Endothelial cell of umbilical vein (primary cell): ENCODE data around the gene PTCD1. TPM values are rescaled to one million over a fixed set of nuclear protein-coding genes. Genes with fewer than 3 reads are reported as not detected.

Experiments used
- BruUV-seq: library from RNA; stranded (reverse); fragments of 400-500 nt; replicated peaks from 2 replicates; lab custom pipeline; 2021; lab: Mats Ljungman, UMichigan
- CTCF ChIA-PET: fragments of 300-600, 350-600 bp; sonication (Branson Sonifier 250); formaldehyde crosslinking; loops from one replicate; lab custom pipeline; 2021; ENCODE audit warnings: antibody characterized with exemption, inconsistent platforms; lab: Charles Lee
- POLR2A ChIA-PET: fragments of 300-600, 350-600 bp; sonication (Branson Sonifier 250); formaldehyde crosslinking; loops from one replicate; lab custom pipeline; 2021; ENCODE audit warnings: antibody characterized with exemption, inconsistent platforms; lab: Charles Lee
- DNase-seq: peaks from one replicate; pipeline ENCODE4 v3.0.0-alpha.2; 2011; ENCODE audit warnings: low read depth, low spot score
- FAIRE-seq: peaks from 2 replicates; lab custom pipeline; 2011; peaks lifted over from hg19 to GRCh38; lab: Jason Lieb, UNC
- H2AFZ ChIP-seq: 2 replicates; pipeline ENCODE4 v1.6.0; 2012; ENCODE audit warnings: low read depth, low read length, control low read depth, inconsistent platforms
- H3K27ac ChIP-seq: 2 replicates; pipeline ENCODE4 v1.5.1; 2011; ENCODE audit warnings: low read depth, mild to moderate bottlenecking, control low read depth, low read length, moderate library complexity; ENCODE audit not compliant: insufficient read depth
- H3K27me3 ChIP-seq, 2 experiments: 2 replicates each; pipeline versions ENCODE4 v1.6.0 to v1.6.1; 2011; ENCODE audit warnings: low read length in 2 of 2, mixed read lengths in 1 of 2; ENCODE audit not compliant: control insufficient read depth in 2 of 2, insufficient read depth in 2 of 2
- H3K36me3 ChIP-seq, 2 experiments: 2 replicates in 1 of 2; 3 replicates in 1 of 2; pipeline ENCODE4 v1.5.1; 2011; ENCODE audit warnings: low read length in 2 of 2, mild to moderate bottlenecking in 1 of 2, moderate library complexity in 1 of 2; ENCODE audit not compliant: control insufficient read depth in 2 of 2, insufficient read depth in 2 of 2; ENCODE audit errors: extremely low read depth in 1 of 2
- H3K4me1 ChIP-seq: 3 replicates; pipeline ENCODE4 v1.5.1; 2011; ENCODE audit warnings: mild to moderate bottlenecking, low read length; ENCODE audit not compliant: control insufficient read depth, insufficient read depth; ENCODE audit errors: extremely low read depth
- H3K4me2 ChIP-seq: 2 replicates; pipeline ENCODE4 v1.6.1; 2011; ENCODE audit warnings: low read length, control low read depth, mixed read lengths; ENCODE audit not compliant: insufficient read depth
- H3K4me3 ChIP-seq, 3 experiments: fragments of 200-600 bp in 1 of 3; sonication (generic), shearing (Covaris generic) in 1 of 3; replicated peaks in 1 of 3; 2 replicates each; pipeline ENCODE4 v1.5.1; 2011 to 2016; ENCODE audit warnings: control low read depth in 3 of 3, low read length in 3 of 3, mild to moderate bottlenecking in 2 of 3, inconsistent platforms in 1 of 3, low read depth in 1 of 3, moderate library complexity in 1 of 3; ENCODE audit not compliant: insufficient read depth in 1 of 3
- H3K79me2 ChIP-seq: 2 replicates; pipeline ENCODE4 v1.6.0; 2012; ENCODE audit warnings: low read length, inconsistent platforms; ENCODE audit not compliant: control insufficient read depth, insufficient read depth
- H3K9ac ChIP-seq: replicated peaks from 2 replicates; pipeline ENCODE3; 2011; ENCODE audit warnings: low read length, control low read depth; ENCODE audit not compliant: insufficient read depth; ENCODE audit errors: extremely low read depth
- H3K9me1 ChIP-seq: replicated peaks from 3 replicates; pipeline ENCODE4 v1.6.0; 2011; ENCODE audit warnings: mild to moderate bottlenecking, low read length; ENCODE audit not compliant: control insufficient read depth, insufficient read depth; ENCODE audit errors: extremely low read depth
- H3K9me3 ChIP-seq: replicated peaks from 2 replicates; pipeline ENCODE4 v1.5.1; 2012; ENCODE audit warnings: low read length, inconsistent platforms; ENCODE audit not compliant: control insufficient read depth, insufficient read depth
- H4K20me1 ChIP-seq: replicated peaks from 2 replicates; pipeline ENCODE3; 2011; ENCODE audit warnings: mild to moderate bottlenecking, low read length; ENCODE audit not compliant: control insufficient read depth, insufficient read depth; ENCODE audit errors: extremely low read depth
- CTCF ChIP-seq, 2 donors: IDR thresholded peaks; 1 replicate in 1 of 2; 2 replicates in 1 of 2; pipeline ENCODE4 v1.5.1; 2011; ENCODE audit warnings: low read length in 2 of 2, mild to moderate bottlenecking in 2 of 2, moderate library complexity in 2 of 2, control low read depth in 1 of 2, inconsistent platforms in 1 of 2, low read depth in 1 of 2; ENCODE audit not compliant: insufficient read depth in 1 of 2; ENCODE audit errors: extremely low read depth in 1 of 2
- EZH2 ChIP-seq: IDR thresholded peaks from 2 replicates; pipeline ENCODE4 v1.6.1; 2012; ENCODE audit warnings: borderline replicate concordance, low read depth, mild to moderate bottlenecking, moderate library complexity, low read length, inconsistent platforms; ENCODE audit not compliant: severe bottlenecking
- FOS ChIP-seq: IDR thresholded peaks from 2 replicates; pipeline ENCODE4 v1.6.1; 2011; ENCODE audit warnings: mild to moderate bottlenecking, low read length, moderate library complexity, borderline replicate concordance; ENCODE audit not compliant: insufficient read depth
- JUN ChIP-seq: IDR thresholded peaks from 2 replicates; pipeline ENCODE4 v1.6.1; 2011; ENCODE audit warnings: borderline replicate concordance, low read depth; ENCODE audit not compliant: insufficient read length, insufficient read depth
- MAX ChIP-seq: IDR thresholded peaks from 2 replicates; pipeline ENCODE4 v1.6.1; 2011; ENCODE audit not compliant: insufficient read depth, insufficient read length
- MYC ChIP-seq: IDR thresholded peaks from one replicate; pipeline ENCODE4 v1.6.1; 2011; ENCODE audit warnings: mild to moderate bottlenecking, low read depth, low read length
- POLR2A ChIP-seq: IDR thresholded peaks from 2 replicates; pipeline ENCODE4 v1.6.1; 2012; ENCODE audit warnings: low read depth, mild to moderate bottlenecking, control low read depth, low read length
- POLR2AphosphoS5 ChIP-seq: IDR thresholded peaks from 2 replicates; pipeline ENCODE4 v1.6.1; 2012; ENCODE audit warnings: low read depth, mild to moderate bottlenecking, control low read depth, low read length, moderate library complexity; ENCODE audit not compliant: insufficient read depth
- dilution Hi-C: fragments of 300-500 bp; cut with MboI; formaldehyde crosslinking; loops from one replicate; pipeline ENCODE4 v1.15.0; 2019; ENCODE audit warnings: low sequenced_read_pairs; ENCODE audit not compliant: extremely low pct_ligation_motif_present
- intact Hi-C: fragments of 100-400 bp; cut with micrococcal nuclease; formaldehyde crosslinking; loops from one replicate; pipeline ENCODE4 v1.10.0; 2022
- polyA plus RNA-seq, 4 experiments: library from polyadenylated mRNA; depleted of rRNA in 3 of 4; stranded (reverse) in 3 of 4; unstranded in 1 of 4; fragments of >200 nt; gene quantifications; 2 replicates each; pipeline versions ENCODE4 v1.2.1 to v1.2.3, GENCODE V29; 2011 to 2012; ENCODE audit warnings: missing spikeins in 1 of 4
- total RNA-seq: library from RNA; stranded (reverse); gene quantifications from 2 replicates; pipeline ENCODE4 v1.2.3, GENCODE V29; 2021

Gene PTCD1
- total and polyA plus RNA-seq, 2 donors (not counting 3 experiments of a cell fraction or from before 2014, with no cell fraction given) = 3.8 to 9.6 TPM

- TF ChIP-seq EZH2 (no peak), POLR2AphosphoS5 (no peak), JUN (no peak), CTCF (IDR thresholded peaks at IDR 0.05; ENCODE audit: extremely low read depth in 1 of 2, insufficient read depth in 1 of 2, low read depth in 1 of 2, low read length in 2 of 2) (no peak), POLR2A (no peak), FOS (no peak), MYC (no peak), MAX (no peak)
- DNase-seq = no peak
- BruUV-seq = no TSS peak
- no peaks in the 10 kb centered on the region for H3K9me3 ChIP-seq
- intact Hi-C loops (no loop called here), dilution Hi-C loops (no loop called here)
- no peaks in the 10 kb centered on the region for H3K27me3 ChIP-seq
- no peaks in the 10 kb centered on the region for H4K20me1 ChIP-seq
- ChIA-PET POLR2A (no interaction called here), CTCF (interaction anchor here (1.0 to 1.2 kb wide), 2 partner anchors 14 to 43 kb away, joined by 3 to 4 read pairs; no protein-coding TSS in a partner anchor)
- H3K36me3 ChIP-seq = peaks cover 0 to 6% of the 10 kb centered on the region in 2 experiments
- no peaks in the 10 kb centered on the region for H3K9me1 ChIP-seq
- no peak overlapping the region for H3K27ac ChIP-seq
- no peak overlapping the region for H3K4me3 ChIP-seq
- H3K4me2 ChIP-seq = no peak overlapping the region
- H3K79me2 ChIP-seq = peaks cover 20% of the 10 kb centered on the region
- no peak overlapping the region for H3K9ac ChIP-seq
- peak; percentile 68 for FAIRE-seq
- H2AFZ ChIP-seq = no peak overlapping the region
- H3K4me1 ChIP-seq = peaks cover 7% of the 10 kb centered on the region
These were observed 66.1 kb downstream of the PTCD1 start for GRCh38 chr7:99372275-99373090.
